ENCODE results near the gene PTPN1. TPM values are rescaled to one million over a fixed set of nuclear protein-coding genes. Genes with fewer than 3 reads are reported as not detected.

The PTPN1 gene
- total and polyA plus RNA-seq, 2 of the 13 experiments (the other 11 are each of a cell fraction or from before 2014, with no cell fraction given), result 17.7 to 37.2 TPM

GRCh38 chr20:50478162-50478990 lies 31.8 kb upstream of the PTPN1 start (continued):
- TF ChIP-seq ZNF280D (CRISPR knock-in tag; IDR thresholded peaks at IDR 0.05), result no peak
- TF ChIP-seq ZNF207 (IDR thresholded peaks at IDR 0.05; ENCODE audit: borderline replicate concordance), result no peak
- no peak for TF ChIP-seq HMGXB3 (CRISPR knock-in tag; IDR thresholded peaks at IDR 0.05; ENCODE audit: borderline replicate concordance)
- 0 out of 2 replicates have a peak, but pooled peaks have one; percentile 66 for TF ChIP-seq ZNF251 (CRISPR knock-in tag; IDR thresholded peaks at IDR 0.05)
- peak; percentile 71; the same call in 1 of the 2 replicates for TF ChIP-seq TSC22D2 (CRISPR knock-in tag; IDR thresholded peaks at IDR 0.05; ENCODE audit: borderline replicate concordance)
- no peak for TF ChIP-seq PAF1 (CRISPR knock-in tag; IDR thresholded peaks at IDR 0.05)
- no peak for TF ChIP-seq FIP1L1 (IDR thresholded peaks at IDR 0.05; ENCODE audit: borderline replicate concordance, insufficient read depth, low read depth, low read length)
- no peak for TF ChIP-seq HOXA7 (CRISPR knock-in tag; IDR thresholded peaks at IDR 0.05)
- TF ChIP-seq KLF15 (CRISPR knock-in tag; IDR thresholded peaks at IDR 0.05; ENCODE audit: borderline replicate concordance), result no peak
- TF ChIP-seq ZMYM4 (CRISPR knock-in tag; IDR thresholded peaks at IDR 0.05), result peak; percentile 79
- peak; percentile 16; the same call in 1 of the 2 replicates for TF ChIP-seq HMG20A (CRISPR knock-in tag; IDR thresholded peaks at IDR 0.05; ENCODE audit: borderline replicate concordance)
- no peak for TF ChIP-seq ZBTB49 (CRISPR knock-in tag; IDR thresholded peaks at IDR 0.05; ENCODE audit: borderline replicate concordance)
- no peak; the same call in 1 of the 2 replicates for TF ChIP-seq ZNF335 (CRISPR knock-in tag; IDR thresholded peaks at IDR 0.05)
- peak; percentile 60 for TF ChIP-seq FOXA3 (CRISPR knock-in tag; IDR thresholded peaks at IDR 0.05)
- peak; percentile 98 for TF ChIP-seq XRCC5 (optimal IDR thresholded peaks at IDR 0.05; ENCODE audit: low read length)
- TF ChIP-seq ZNF850 (CRISPR knock-in tag; conservative IDR thresholded peaks at IDR 0.05), result no peak
- TF ChIP-seq ZBTB38 (CRISPR knock-in tag; IDR thresholded peaks at IDR 0.05), result peak; percentile 86
- TF ChIP-seq ZNF567 (CRISPR knock-in tag; IDR thresholded peaks at IDR 0.05; ENCODE audit: borderline replicate concordance), result peak; percentile 96; the same call in 1 of the 2 replicates
